Heart right ventricle (tissue), 16 donors: Measurements from ENCODE around the gene TICAM1. TPM values are rescaled to one million over a fixed set of nuclear protein-coding genes. Genes with fewer than 3 reads are reported as not detected.
"Not testable (repeated sequence)": the region's sequence is repeated elsewhere in the genome, so short reads cannot be mapped to it uniquely, and the experiment has no call there.

Experiments used
- ATAC-seq, 8 donors: fragments of 200-7000 bp; cut with Tn5 transposase; one replicate each; pipeline ENCODE4 v1.9.1; 2020; ENCODE audit warnings: mild to moderate bottlenecking in 8 of 8, moderate library complexity in 8 of 8, moderate number of reproducible peaks in 1 of 8
- DNase-seq, 2 donors: peaks; one replicate each; pipeline ENCODE4 v3.0.0-alpha.2; 2020
- H3K27ac ChIP-seq, 10 donors: fragments of 200-600 bp; sonication (generic) in 2 of 10; one replicate each; pipeline versions ENCODE4 v1.5.0 to v1.8.0; 2020 to 2022; ENCODE audit warnings: mild to moderate bottlenecking in 3 of 10
- H3K27me3 ChIP-seq, 7 donors: fragments of 200-600 bp; one replicate each; pipeline ENCODE4 v1.8.0; 2021 to 2022; ENCODE audit warnings: mild to moderate bottlenecking in 2 of 7
- H3K36me3 ChIP-seq, 9 donors: fragments of 200-600 bp; sonication (generic) in 1 of 9; one replicate each; pipeline versions ENCODE4 v1.5.0 to v1.8.0; 2020 to 2022; ENCODE audit warnings: mild to moderate bottlenecking in 2 of 9
- H3K4me1 ChIP-seq, 9 donors: fragments of 200-600 bp; sonication (generic) in 1 of 9; one replicate each; pipeline versions ENCODE4 v1.5.0 to v1.8.0; 2020 to 2022; ENCODE audit warnings: mild to moderate bottlenecking in 4 of 9
- H3K4me3 ChIP-seq, 10 donors: fragments of 200-600 bp; sonication (generic) in 2 of 10; one replicate each; pipeline versions ENCODE4 v1.5.0 to v1.8.0; 2020 to 2022; ENCODE audit warnings: mild to moderate bottlenecking in 7 of 10, moderate library complexity in 2 of 10
- H3K9me3 ChIP-seq, 11 donors: fragments of 200-600 bp in 10 of 11; sonication (generic) in 2 of 11; one replicate each; pipeline versions ENCODE4 v1.5.0 to v1.8.0; 2013 to 2022; ENCODE audit warnings: mild to moderate bottlenecking in 2 of 11, control low read depth in 1 of 11, moderate library complexity in 1 of 11
- CTCF ChIP-seq, 9 donors: fragments of 200-600 bp; sonication (generic) in 2 of 9; IDR thresholded peaks; one replicate each; pipeline versions ENCODE4 v1.5.0 to v1.8.0; 2021 to 2022; ENCODE audit warnings: antibody characterized with exemption in 9 of 9, mild to moderate bottlenecking in 5 of 9, moderate library complexity in 1 of 9
- WGBS, 2 donors: extraction: QIAGEN DNeasy Blood & Tissue Kit; methylation state at CpG; one replicate each; pipeline ENCODE4 v1.1.7; 2013; ENCODE audit warnings: inconsistent platforms in 1 of 2; 5-methylcytosine and 5-hydroxymethylcytosine counted together
- intact Hi-C, 10 donors: fragments of 100-400 bp; cut with DNase I; formaldehyde crosslinking; loops; one replicate each; pipeline versions ENCODE4 v1.11.1 to v1.14.2; 2022
- polyA plus RNA-seq, 2 donors: library from polyadenylated mRNA; stranded (reverse); fragments of 200-250 nt; gene quantifications; one replicate each; pipeline ENCODE4 v1.2.3, GENCODE V29; 2013
- total RNA-seq, 10 donors: library from RNA; stranded (reverse); fragmentation: NEBNext Ultra II Directional in 3 of 10; extraction: Animal tissue kit (Norgen Biotek cat#: 25700) in 3 of 10; gene quantifications; one replicate each; pipeline versions ENCODE4 v1.2.1 to v1.2.4, GENCODE V29; 2021 to 2023
- donor health status: Arrhythmogenic right ventricular cardiomyopathy.
- donor health status: ischemic (EF 13 %, LVEDD 7.1; RV severe dilation, severe dysfunction).
- donor health status: healthy with polysubstance abuse.
- donor health status: DM: no; HTN: yes; CAD: no.
- donor health status: DM: no; HTN: no; CAD: no.
- donor health status: ischemic (EF 25% LVEDD 6.9; RV normal size, moderate dysfunction).
- donor health status: ischemic (EF 25% LVEDD 5.7; RV mildly dilated, moderate dysfunction).
- donor health status: healthy.
- donor health status: DM: yes; HTN: yes; CAD: no.
- donor health status: Ischemic cardiomyopathy.
- donor health status: ischemic (EF 35%, LVEDD 5.7; RV mildly dilated, moderate dysfunction).
- donor health status: nonischemic (EF 11% LVEDD 7.7; RV severe dilation, severe dysfunction).
- donor health status: DM: yes; HTN: yes; CAD: no.
- donor health status: PGD.
- donor health status: ischemic (EF 29% LVEDD 5.4; RV normal size, mild dysfunction).
- donor health status: nonischemic (EF 23%, LVEDD 6.1; RV moderate dilation, normal function).

The TICAM1 gene
- total and polyA plus RNA-seq, 12 donors: 4.5 to 11.1 (median 6.4) TPM

- DNase-seq (no peak), ATAC-seq (no peak)
- H3K36me3 ChIP-seq: no peaks in the 10 kb centered on the region
- no peak overlapping the region for H3K27ac ChIP-seq
- peaks cover 0 to 7% (median 0%) of the 10 kb centered on the region in 9 donors for H3K4me1 ChIP-seq
- H3K4me3 ChIP-seq: no peak overlapping the region
- WGBS, 2 donors: 50 to 63% methylated on average over 3 of the region's 3 CpGs
- peaks cover 0 to 6% (median 0%) of the 10 kb centered on the region in 11 donors for H3K9me3 ChIP-seq
- peaks cover 0 to 8% (median 0%) of the 10 kb centered on the region in 7 donors for H3K27me3 ChIP-seq
- intact Hi-C loops: loop anchor here in 4 of 10 donors (5.0 to 10.0 kb wide), 3 partner anchors 40 to 47 kb away; no protein-coding TSS in a partner anchor
- TF ChIP-seq CTCF (IDR thresholded peaks at IDR 0.05): no peak
Observed at GRCh38 chr19:4781801-4782200, 49.7 kb downstream of the TICAM1 start.

GRCh38 chr19:4780860-4781259 lies 50.7 kb downstream of the TICAM1 start:
- Histone ChIP-seq H3K27ac (no peak overlapping the region), H3K4me3 (no peak overlapping the region), H3K4me1 (peaks cover 0 to 7% (median 0%) of the 10 kb centered on the region in 9 donors), H3K27me3 (peaks cover 0 to 8% (median 2%) of the 10 kb centered on the region in 7 donors), H3K36me3 (no peaks in the 10 kb centered on the region), H3K9me3 (peaks cover 0 to 6% (median 0%) of the 10 kb centered on the region in 11 donors)
- ATAC-seq: no peak
- intact Hi-C loops: loop anchor here in 4 of 10 donors (5.0 to 10.0 kb wide), 3 partner anchors 39 to 46 kb away; no protein-coding TSS in a partner anchor
- WGBS, 2 donors: 76 to 77% methylated on average over 6 of the region's 6 CpGs
- no peak for DNase-seq
- TF ChIP-seq CTCF (IDR thresholded peaks at IDR 0.05): no peak

- WGBS, 2 donors: 73 to 77% methylated on average over 5 of the region's 5 CpGs
- H3K4me1 ChIP-seq, intact Hi-C loops, H3K36me3 ChIP-seq, H3K9me3 ChIP-seq, H3K4me3 ChIP-seq, H3K27me3 ChIP-seq, ATAC-seq, H3K27ac ChIP-seq, DNase-seq: not testable (repeated sequence)
Observed at GRCh38 chr19:4778124-4778523, 53.4 kb downstream of the TICAM1 start.

GRCh38 chr19:4776436-4777211 lies 54.9 kb downstream of the TICAM1 start:
- H3K9me3 ChIP-seq: peaks cover 0 to 6% (median 0%) of the 10 kb centered on the region in 11 donors
- no peak for TF ChIP-seq CTCF (IDR thresholded peaks at IDR 0.05)
- peaks cover 0 to 8% (median 0%) of the 10 kb centered on the region in 7 donors for H3K27me3 ChIP-seq
- no peak for ATAC-seq
- no peak overlapping the region for H3K4me3 ChIP-seq
- H3K36me3 ChIP-seq: no peaks in the 10 kb centered on the region
- 43 to 47% methylated on average over 14 of the region's 14 CpGs for WGBS, 2 donors
- H3K27ac ChIP-seq: no peak overlapping the region
- no peaks in the 10 kb centered on the region for H3K4me1 ChIP-seq
- no peak for DNase-seq
- intact Hi-C loops: no loop called here
